ENCODE data around the gene TMEM214. TPM values are rescaled to one million over a fixed set of nuclear protein-coding genes. Genes with fewer than 3 reads are reported as not detected.

TMEM214 gene
- total RNA-seq, 1 donor from 2014 or later, result 83.9 TPM

DNA sequence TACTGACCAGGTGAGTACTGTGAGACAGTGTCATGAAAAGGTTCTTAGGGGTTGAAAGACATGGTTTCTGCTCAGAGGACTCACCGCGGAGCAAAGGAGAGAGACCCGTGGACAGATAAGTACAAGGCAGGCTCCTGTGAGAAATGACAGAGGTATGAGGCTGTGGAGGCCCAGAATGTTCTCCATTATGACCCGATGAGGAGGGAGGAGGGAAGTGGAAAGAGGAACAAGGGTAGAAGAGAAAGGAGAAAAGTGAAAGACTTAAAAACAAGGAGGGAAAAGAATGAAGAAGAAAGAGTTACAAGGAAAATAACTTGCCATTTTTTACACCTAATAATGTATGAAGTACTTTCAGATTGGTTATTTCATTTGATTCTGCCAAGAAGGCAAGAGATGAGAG, 32.5 kb upstream of the TMEM214 start:
- TF ChIP-seq, protein P1, sequence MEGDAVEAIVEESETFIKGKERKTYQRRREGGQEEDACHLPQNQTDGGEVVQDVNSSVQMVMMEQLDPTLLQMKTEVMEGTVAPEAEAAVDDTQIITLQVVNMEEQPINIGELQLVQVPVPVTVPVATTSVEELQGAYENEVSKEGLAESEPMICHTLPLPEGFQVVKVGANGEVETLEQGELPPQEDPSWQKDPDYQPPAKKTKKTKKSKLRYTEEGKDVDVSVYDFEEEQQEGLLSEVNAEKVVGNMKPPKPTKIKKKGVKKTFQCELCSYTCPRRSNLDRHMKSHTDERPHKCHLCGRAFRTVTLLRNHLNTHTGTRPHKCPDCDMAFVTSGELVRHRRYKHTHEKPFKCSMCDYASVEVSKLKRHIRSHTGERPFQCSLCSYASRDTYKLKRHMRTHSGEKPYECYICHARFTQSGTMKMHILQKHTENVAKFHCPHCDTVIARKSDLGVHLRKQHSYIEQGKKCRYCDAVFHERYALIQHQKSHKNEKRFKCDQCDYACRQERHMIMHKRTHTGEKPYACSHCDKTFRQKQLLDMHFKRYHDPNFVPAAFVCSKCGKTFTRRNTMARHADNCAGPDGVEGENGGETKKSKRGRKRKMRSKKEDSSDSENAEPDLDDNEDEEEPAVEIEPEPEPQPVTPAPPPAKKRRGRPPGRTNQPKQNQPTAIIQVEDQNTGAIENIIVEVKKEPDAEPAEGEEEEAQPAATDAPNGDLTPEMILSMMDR (conservative IDR thresholded peaks at IDR 0.05), result no peak
- H3K27ac Mint-ChIP-seq, result no peak overlapping the region
- H3K4me3 Mint-ChIP-seq, result no peak overlapping the region
- H3K36me3 Mint-ChIP-seq, result no peaks in the 10 kb centered on the region
- H3K9me3 Mint-ChIP-seq, result no peaks in the 10 kb centered on the region
- DNase-seq (ENCODE audit: extremely low spot score, unreplicated experiment), result no peak
- H3K4me1 Mint-ChIP-seq (ENCODE audit: unreplicated experiment), result no peaks in the 10 kb centered on the region
- H3K27me3 Mint-ChIP-seq, result peaks cover 2% of the 10 kb centered on the region

DNA sequence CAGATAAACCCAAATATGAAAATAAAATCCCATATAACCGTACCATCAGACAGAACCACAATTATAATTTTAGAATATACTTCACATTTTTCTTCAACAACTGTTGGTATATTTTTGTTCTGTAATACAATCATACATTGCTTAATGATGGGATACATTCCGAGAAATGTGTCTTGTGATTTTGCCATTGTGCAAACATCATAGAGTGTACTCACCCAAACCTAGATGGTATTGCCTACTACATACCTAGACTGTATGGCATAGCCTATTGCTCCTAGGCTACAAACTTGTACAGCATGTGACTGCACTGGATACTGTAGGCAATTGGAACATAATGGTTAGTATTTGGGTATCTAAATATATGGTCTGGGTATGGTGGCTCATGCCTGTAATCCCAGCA, 31.8 kb upstream of the TMEM214 start:
- Mint-ChIP-seq H3K27me3 (peaks cover 2% of the 10 kb centered on the region), H3K27ac (no peak overlapping the region), H3K36me3 (no peaks in the 10 kb centered on the region), H3K4me1 (ENCODE audit: unreplicated experiment) (no peaks in the 10 kb centered on the region), H3K4me3 (no peak overlapping the region), H3K9me3 (no peaks in the 10 kb centered on the region)
- TF ChIP-seq, protein P1 (conservative IDR thresholded peaks at IDR 0.05), result no peak
- no peak for DNase-seq (ENCODE audit: extremely low spot score, unreplicated experiment)

DNA sequence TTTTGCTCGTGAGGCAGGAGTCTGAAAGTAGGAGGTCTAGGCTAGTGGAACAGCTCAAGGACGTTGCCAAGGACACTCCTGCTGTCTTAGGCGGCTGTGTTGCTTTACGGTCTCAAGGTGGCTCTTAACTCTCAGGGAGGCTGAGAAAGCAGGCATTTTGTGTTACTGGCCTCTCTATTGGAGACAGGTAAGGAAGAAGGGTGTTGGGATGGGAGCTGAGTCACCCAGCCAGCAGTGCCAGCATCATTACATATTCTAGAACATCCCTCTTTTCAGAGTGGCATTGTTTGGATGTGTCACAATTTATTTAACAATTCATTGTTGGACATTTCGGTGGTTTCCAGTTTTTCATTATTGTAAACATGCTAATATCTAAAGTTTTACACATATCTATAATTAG, 30.8 kb upstream of the TMEM214 start:
- peaks cover 2% of the 10 kb centered on the region for H3K27me3 Mint-ChIP-seq
- TF ChIP-seq, protein P1 (conservative IDR thresholded peaks at IDR 0.05), result no peak
- H3K9me3 Mint-ChIP-seq, result no peaks in the 10 kb centered on the region
- DNase-seq (ENCODE audit: extremely low spot score, unreplicated experiment), result no peak
- no peak overlapping the region for H3K27ac Mint-ChIP-seq
- H3K4me1 Mint-ChIP-seq (ENCODE audit: unreplicated experiment), result no peaks in the 10 kb centered on the region
- no peaks in the 10 kb centered on the region for H3K36me3 Mint-ChIP-seq
- H3K4me3 Mint-ChIP-seq, result no peak overlapping the region

DNA sequence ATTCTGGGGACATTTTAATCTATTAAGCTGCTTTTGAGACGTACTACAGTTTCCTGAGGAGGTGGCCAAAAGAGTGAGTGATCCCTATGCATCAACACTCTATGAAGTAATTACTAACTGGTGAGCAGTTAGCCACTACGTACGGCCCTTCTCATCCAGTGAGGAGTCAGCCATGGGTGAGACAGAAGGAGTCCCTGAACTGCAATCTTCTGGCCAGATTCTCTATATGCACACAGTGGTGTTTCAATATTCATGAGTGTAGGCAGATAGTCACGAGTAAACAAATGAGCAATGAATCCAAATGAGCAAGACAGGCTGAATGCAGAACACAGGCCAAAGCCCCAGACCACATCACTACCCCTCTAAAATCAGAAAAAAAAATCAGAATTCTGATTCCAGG, 29.8 kb upstream of the TMEM214 start:
- H3K27me3 Mint-ChIP-seq, result no peaks in the 10 kb centered on the region
- no peaks in the 10 kb centered on the region for H3K36me3 Mint-ChIP-seq
- H3K4me1 Mint-ChIP-seq (ENCODE audit: unreplicated experiment), result no peaks in the 10 kb centered on the region
- no peak overlapping the region for H3K27ac Mint-ChIP-seq
- no peaks in the 10 kb centered on the region for H3K9me3 Mint-ChIP-seq
- TF ChIP-seq, protein P1 (conservative IDR thresholded peaks at IDR 0.05), result no peak
- no peak for DNase-seq (ENCODE audit: extremely low spot score, unreplicated experiment)
- H3K4me3 Mint-ChIP-seq, result no peak overlapping the region

DNA sequence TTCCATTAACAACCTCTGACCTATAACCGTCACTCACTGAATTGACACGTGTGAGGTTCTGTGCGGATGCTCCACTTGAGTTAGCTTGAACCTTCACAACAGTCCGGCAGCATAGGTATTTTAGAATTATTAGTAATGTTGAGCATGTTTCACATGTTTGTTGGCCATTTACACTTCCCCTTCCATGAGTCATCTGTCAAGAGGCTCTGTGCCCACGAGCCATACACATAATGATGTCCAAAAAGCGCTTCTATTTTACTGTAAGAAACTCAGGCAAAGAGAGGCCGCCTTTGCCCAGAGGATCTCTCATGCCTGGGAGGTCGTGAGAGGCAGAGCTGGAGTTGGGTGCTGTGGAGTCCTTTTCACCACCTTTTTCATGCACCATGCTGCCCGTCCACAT, 28.9 kb upstream of the TMEM214 start:
- no peaks in the 10 kb centered on the region for H3K9me3 Mint-ChIP-seq
- no peaks in the 10 kb centered on the region for H3K36me3 Mint-ChIP-seq
- no peak overlapping the region for H3K4me3 Mint-ChIP-seq
- H3K4me1 Mint-ChIP-seq (ENCODE audit: unreplicated experiment), result no peaks in the 10 kb centered on the region
- TF ChIP-seq, protein P1 (conservative IDR thresholded peaks at IDR 0.05), result no peak
- no peak overlapping the region for H3K27ac Mint-ChIP-seq
- DNase-seq (ENCODE audit: extremely low spot score, unreplicated experiment), result no peak
- no peaks in the 10 kb centered on the region for H3K27me3 Mint-ChIP-seq
